Stimulated activated CD4-positive, alpha-beta T cell treated with anti-CD3 and anti-CD28 coated beads, Interleukin-12 subunit alpha, Interleukin-12 subunit beta, amount 100 ng/mL, for 24 hours (primary cell): ENCODE data around the gene PRXL2B.
"Not testable (repeated sequence)": the region's sequence is repeated elsewhere in the genome, so short reads cannot be mapped to it uniquely, and the experiment has no call there.

Source experiments
- DNase-seq, 2 experiments: peaks; one replicate each; pipeline ENCODE4 v3.0.0-alpha.2; 2020; ENCODE audit warnings: low read depth in 2 of 2

Gene PRXL2B

DNA sequence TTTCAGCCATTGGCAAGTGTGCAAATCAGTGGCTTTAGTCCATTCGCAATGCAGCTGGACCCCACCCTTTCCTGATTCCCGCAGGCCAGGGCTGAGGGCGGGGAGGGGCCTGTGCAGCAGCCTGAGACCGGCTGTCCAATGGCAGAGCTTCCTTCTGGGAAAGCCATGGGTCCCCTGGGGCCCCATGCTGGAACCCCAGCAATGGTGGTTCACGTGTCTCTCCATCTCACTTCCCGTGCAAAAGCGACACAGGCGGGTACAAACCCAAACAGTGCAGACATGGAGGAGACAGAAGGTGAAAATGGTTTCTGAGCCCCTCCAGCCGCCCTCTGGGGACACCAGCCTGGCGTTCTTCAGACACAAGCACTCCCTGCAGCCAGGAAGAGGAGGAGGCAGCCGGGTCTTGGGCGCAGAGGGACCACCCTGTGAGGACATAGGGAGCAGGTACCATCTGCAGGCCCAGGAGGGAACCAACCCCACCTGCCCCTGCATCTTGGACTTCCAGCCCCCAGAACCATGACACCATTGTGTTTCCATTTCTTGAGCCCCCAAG is 36.2 kb upstream of the PRXL2B start:
- DNase-seq = not testable (repeated sequence)

DNA sequence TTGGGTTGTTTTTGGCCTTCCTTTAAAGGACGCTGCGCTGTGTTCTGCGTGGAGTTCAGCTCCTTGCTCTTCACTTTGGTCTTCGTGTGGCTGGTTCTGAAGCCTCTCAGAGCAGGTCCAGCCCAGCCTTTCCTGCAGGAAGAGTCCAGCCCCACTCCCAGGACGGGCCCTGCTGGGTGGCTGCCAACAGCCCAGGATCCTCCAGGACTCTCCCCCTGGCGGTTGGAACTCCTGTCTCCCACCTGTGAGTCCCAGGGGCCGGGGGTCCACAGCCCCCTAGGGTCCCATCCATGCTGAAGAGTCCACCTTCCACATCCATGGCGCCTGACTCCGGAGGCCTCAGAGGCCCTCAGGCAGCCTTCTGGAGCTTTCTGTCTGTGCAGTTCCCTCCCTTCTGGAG is 35.0 kb upstream of the PRXL2B start:
- DNase-seq = not testable (repeated sequence)

DNA sequence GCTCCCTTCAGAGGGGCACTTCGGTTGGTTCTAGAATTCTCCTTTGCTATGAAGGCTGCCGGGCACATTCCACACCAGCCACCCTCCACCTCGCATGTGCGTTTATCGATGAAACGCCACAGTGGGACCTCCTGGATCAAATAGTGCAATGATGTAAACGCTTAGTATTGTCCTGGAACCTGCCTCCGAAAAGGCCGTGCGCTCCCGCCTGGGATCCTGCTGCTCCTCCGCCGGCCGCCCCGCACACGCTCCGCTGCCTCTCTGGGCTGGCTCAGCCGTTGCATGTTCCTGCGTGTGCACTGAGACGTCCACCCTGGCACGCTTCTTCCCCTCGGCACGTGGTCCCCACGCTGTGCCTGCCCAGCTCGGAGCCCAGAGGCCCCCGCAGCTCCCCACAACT is 34.4 kb upstream of the PRXL2B start:
- DNase-seq = no peak

DNA sequence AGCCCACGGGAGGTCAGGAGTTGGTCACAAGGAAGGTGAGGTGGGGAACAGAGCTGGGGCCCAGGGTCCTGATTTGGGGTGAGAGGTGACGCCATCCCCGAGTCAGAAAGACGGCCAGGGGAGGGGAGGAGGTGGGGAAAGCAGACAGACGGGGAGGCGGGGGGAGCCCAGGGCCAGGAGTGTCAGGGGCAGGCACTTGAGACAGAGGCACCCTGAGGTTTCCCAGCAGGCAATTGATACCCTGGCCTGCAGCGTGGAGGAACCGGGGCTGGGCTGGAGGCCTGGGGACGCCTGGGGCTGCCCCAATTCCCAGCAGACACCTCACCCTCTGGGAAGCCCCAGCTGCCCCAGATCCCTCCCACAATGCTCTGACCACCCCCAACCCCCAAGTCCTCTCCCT is 33.5 kb upstream of the PRXL2B start:
- DNase-seq = not testable (repeated sequence)

DNA sequence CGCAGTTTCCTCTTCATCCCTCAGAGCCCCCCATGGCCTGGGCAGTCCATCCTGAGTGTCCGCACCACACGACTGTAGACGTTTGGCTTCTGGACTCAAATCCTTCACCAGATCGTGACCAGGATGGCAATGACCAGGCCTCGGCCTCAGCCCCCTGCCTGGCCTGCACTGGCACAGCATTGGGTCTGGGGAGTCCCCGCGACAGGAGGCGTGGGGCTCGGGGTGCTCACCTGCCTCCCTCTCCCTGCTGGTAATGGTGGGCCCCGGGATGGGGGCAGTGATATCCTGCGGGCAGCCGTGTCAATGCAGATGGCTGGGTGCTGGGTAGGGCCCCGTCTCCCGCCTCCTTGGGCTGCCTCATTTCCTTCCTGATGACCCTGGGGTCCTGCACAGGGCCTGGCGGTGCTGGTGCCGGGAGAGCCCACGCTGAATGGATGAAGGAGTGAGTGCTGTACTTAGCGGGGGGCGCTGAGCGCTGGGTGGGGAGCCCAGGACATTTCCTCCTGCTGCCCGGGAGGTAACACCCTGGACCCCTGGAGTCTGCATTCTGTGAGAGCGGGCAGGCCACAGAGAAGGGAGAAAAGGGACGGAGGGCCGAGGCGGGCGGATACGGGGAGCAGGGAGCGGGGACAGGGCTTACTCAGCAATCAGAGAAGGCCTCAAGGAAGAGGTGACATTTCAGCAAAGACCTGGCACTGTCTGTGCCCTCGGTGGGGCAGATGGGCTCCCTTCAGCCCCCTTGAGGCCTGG is 32.5 kb upstream of the PRXL2B start:
- DNase-seq = no peak

DNA sequence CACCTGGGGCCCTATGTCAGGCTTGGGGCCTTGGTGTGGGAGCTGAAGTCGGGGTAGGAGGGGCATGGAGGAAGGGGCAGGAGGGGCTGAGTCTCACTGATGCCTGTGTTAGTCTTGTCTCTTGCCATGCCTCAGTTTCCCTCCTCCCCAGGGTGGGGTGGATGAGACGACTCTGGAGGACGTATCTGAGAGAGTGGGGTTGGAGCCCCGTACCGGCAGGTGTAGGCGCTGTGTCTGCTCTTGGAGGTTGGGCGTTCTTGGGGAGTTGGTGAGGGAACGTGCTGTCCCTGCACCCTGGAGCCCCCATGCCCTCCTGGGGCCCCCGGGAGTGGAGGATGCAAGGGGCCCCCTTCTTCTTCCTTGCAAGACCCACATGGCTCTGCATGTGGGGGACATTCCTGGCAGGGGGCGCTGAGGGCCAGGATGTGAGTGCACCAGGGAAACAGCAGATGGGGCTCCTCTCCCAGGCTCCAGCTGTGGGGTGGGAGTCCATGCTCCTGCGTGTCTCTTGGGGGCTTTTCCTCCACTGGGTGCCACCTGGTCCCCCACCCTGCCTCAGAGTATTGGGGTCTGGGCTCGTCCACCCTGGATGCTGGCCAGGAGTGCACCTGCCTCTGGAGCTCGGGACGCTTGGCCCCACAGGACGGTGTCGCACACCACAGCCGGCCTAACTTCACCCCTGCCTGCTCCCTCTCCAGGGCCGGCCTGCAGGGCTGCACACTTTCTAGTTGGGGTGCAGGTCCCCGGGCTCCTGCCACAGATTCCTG is 31.8 kb upstream of the PRXL2B start:
- no peak for DNase-seq

DNA sequence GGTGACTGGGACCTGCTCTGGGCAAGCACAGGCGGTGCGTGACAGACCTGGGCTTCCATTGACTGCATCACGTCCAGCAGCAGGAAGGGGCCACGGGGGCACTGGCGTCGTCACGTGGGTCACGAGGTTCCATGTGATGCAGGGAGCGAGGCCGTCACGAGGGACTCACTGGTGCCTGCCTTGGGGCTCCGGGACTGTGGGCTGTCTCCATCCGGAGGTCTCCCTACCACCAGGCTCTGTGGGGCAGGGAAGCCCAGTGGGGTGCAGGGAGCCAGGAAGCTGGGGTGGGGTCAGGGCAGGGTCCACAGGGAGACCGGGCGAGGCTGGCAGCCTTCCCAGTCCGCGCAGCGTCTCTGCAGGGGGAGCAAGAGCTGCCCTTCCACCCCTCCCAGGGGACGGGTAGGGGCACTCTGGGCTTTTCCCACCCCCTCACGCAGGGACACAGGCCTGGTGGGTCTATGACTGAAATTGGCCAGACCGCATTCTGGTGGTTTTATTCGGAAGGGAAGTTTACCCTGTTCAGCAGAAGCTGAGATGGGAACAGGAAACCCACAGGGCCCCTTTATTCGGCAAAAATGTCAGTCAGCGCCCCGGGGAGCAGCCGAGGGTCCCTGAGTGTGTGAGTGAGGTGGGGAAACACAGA is 30.8 kb upstream of the PRXL2B start:
- DNase-seq = peak in 1 of 2 experiments; percentile 71

DNA sequence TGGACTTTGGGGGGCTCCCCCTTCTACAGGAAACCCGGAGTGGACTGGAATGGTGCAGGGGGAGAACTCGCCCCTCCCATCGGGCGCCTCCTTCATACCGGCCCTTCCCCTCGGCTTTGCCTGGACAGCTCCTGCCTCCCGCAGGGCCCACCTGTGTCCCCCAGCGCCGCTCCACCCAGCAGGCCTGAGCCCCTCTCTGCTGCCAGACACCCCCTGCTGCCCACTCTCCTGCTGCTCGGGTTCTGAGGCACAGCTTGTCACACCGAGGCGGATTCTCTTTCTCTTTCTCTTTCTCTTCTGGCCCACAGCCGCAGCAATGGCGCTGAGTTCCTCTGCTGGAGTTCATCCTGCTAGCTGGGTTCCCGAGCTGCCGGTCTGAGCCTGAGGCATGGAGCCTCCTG is 30.3 kb upstream of the PRXL2B start, which contains the start of gene TNFRSF14:
TNFRSF14 (plus strand) TSS at position 95 of the 401 bp plus-strand sequence; CDS start at position 389, 294 bp downstream.
- peak in 1 of 2 experiments; percentile 50 for DNase-seq

DNA sequence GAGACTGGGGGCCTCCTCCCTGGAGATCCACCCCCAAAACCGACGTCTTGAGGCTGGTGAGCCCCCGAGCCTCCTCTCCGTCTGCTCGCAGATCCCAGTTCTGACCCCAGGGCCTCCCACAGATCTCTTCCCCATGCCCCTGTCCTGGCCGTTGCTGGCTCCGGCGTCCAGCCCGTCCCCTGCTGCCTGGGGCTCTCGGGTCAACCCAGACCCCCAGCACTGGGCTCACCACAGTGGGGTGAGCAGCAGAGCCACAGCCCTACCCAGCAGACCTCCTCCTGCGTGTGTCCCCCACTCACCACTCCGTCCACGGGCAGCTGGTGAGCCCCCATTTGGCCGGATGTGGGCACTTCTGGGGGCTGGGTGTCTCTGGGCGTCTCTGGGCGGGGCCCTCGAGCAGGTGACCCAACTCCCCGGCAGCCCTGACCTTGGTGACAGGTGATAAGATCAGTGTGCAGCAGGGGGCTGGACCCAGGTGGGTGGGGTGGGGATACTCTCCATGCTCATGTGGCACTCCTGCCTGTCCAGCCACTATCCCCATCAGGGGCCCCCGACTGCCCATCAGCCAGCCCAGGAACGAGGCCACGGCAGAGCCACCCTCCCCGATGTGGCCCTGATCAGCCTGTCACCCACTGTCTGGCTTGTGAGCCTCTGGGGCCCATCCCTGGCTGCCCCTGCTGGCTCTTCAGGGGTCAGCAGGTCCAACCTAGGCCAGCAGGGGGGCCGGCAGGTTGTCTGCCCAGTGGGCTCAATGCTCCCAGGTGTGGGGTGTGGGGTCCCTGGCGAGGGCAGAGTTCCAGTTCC is 29.7 kb upstream of the PRXL2B start:
- no peak for DNase-seq

DNA sequence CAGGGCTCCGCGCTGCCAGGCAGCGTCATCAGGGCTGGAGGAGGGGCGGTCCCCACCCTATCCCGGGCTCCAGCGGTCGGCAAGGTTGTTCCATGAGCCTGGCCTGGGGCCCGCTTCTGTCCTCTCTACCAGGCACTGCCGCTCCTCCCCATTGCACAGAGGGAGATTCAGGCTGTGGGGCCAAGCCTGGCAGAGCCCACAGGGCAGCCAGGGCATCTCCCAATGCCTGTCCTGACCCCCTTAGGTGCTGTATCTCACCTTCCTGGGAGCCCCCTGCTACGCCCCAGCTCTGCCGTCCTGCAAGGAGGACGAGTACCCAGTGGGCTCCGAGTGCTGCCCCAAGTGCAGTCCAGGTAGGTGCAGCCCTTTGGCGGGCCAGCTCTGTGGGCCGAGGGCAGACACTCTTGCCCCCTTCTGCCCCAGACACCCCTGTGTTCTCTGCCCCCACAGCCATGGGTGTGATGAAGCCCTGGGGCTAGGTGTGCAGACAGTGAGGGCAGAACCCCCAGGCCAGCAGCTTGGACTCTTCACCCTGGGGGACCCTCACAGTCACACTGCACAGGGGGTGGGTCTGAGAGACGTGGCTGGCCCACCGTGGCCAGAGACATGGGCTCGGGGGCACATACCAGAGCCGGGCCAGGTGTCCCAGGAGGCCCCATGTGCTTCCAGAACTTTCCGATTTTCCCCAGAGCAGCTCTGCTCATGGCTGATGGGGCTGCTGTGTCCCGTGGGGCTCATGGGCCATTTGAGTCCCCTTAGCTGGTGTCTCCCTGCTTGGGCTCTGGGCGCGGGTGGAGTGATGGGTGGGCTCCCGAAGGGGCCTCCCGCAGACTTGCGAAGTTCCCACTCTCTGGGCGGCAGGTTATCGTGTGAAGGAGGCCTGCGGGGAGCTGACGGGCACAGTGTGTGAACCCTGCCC is 28.8 kb upstream of the PRXL2B start:
- DNase-seq = no peak

DNA sequence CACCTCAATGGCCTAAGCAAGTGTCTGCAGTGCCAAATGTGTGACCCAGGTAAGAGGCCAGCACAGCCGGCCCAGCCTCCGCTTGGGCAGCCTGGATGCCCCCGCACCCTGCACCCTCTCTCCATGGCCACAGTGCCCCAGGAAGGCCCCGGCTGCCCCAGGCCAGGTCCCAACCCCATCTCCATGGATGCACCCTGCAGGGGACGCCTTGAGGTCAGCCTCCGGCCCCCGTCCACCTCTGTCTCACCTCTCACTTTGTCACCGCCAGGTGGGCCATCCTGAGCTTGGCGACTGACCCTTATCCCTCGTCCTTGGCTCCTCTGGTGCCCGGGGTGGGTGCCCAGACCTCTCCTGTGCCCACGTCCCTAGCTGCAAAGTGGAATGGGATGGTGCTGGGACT is 28.2 kb upstream of the PRXL2B start:
- DNase-seq = no peak

DNA sequence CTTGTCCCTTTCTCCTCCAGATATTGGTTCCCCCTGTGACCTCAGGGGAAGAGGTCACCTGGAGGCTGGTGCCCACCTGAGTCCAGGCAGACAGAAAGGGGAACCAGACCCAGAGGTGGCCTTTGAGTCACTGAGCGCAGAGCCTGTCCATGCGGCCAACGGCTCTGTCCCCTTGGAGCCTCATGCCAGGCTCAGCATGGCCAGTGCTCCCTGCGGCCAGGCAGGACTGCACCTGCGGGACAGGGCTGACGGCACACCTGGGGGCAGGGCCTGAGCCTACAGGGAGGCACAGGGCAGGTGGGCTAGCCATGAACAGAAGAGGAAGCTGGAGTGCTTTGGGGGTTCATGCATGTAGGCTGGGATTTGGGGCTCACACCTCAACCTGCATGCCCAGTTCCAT is 27.7 kb upstream of the PRXL2B start:
- DNase-seq = no peak

DNA sequence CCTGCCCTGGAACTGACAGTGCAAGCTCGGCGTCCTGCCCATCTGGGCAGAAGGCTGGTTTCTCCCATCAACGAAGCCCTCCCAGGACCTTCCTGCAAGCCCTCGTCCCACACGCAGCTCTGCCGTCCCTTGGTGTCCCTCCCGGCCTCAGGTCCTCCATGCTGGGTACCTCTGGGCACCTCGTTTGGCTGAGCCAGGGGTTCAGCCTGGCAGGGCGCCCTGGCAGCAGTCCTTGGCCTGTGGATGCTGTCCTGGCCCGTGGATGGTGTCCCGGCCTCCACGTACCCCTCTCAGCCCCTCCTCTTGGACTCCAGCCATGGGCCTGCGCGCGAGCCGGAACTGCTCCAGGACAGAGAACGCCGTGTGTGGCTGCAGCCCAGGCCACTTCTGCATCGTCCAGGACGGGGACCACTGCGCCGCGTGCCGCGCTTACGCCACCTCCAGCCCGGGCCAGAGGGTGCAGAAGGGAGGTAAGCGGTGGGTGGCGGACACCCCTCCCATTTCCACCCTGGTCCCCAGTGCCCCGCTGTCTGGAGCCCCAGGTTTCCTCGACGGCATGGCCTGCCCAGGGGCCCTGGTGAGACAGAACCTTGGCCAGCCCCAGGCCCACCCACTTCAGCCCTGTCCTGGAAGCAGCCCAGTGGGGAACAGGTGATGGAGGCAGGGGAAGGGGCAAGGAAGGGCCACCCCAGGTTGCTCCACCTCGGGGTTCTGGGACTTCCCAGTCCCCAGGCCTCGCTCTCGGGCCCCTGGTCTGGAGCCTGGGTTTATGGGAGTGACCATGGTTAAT is 26.9 kb upstream of the PRXL2B start:
- no peak for DNase-seq

DNA sequence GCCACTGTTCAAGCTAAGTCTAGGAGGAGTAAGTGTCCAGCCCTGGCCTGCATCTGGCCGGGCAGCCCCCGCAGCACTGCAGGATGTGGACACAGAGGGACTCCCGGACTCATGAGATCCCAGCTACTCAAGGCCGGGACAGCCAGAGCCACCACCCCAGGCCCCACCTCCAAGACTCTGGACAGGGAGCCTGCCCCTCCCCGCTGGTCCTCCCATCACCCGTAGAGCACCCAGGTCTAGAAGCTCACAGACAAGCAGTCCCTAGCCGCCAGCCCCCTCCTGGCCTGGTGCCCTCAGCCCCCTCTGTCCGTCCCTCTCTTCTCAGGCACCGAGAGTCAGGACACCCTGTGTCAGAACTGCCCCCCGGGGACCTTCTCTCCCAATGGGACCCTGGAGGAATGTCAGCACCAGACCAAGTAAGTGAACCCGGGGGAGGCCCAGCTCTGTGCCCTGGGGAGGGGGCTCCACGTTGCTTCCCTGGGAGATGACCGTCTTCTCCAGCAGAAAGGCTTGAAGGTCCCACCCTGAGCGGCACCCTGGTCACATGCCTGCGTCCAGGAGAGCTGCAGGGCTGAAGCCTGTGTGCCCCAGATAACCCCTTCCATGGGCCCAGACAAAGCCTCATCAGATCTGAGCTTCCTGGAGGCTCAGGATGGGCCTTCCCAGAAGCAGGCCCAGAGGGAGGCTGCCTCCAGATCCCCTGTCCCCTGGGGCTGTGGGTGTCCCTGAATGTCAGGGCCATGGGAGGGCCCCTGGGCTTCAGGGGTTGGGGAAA is 26.1 kb upstream of the PRXL2B start:
- no peak for DNase-seq

DNA sequence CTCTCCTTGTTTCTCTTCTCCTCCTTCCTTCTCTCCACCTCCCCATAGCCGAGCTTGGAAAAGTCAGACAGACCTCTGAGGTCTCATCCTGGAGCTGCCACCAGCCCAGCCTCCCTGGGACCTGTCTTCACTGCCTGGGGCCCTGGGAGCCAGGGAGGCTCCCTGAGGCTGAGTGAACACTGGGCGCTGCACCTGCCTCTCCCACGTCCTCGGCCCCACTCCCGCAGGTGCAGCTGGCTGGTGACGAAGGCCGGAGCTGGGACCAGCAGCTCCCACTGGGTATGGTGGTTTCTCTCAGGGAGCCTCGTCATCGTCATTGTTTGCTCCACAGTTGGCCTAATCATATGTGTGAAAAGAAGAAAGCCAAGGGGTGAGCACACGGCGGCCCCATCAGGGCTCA is 25.1 kb upstream of the PRXL2B start:
- no peak for DNase-seq

DNA sequence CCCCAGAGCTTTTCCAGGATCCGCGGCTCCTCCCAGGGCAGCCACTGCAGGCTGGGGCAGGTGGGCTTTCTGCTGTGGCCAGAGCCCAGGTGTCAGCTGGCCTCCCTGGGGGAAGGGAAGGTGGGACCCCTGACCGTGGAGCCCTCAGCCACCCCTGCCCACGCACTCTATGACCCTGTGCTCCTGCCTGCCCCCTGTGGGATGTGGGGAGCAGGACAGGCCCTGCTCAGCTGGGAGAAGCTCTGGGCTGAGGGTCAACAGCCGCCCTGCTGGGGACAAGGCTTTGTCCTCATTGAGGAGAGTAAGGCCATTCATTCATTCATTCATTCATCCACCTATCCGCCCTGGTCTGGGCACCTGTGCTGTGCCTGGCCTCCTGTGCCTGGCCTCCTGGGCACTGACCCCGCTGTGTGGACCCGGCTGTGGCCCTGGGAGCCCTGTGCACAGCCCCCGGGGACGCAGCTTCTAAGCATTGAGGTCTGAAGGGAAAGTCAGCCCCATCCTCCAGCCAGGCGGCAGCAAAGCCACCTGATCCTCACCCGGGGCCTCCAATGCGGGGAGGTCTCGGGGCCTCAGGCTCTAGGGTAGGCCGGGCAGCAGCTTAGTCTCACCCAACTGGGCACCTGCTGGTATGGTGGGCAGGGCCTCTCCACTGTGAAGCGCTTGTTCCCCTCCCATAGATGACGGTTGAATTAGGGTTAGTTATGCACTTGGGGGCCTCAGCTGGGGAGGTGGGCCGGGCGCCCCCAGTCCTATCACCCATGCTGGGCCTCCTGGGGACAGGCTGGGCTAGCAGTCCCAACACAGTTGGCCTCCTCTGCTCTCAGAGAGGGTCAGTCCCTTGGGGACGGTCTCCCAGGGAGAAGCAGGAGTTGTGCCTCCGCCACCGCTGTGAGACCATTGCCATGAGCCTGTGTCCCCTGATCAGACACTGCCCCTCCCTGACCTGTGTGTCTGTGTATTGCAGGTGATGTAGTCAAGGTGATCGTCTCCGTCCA is 24.4 kb upstream of the PRXL2B start:
- no peak for DNase-seq

DNA sequence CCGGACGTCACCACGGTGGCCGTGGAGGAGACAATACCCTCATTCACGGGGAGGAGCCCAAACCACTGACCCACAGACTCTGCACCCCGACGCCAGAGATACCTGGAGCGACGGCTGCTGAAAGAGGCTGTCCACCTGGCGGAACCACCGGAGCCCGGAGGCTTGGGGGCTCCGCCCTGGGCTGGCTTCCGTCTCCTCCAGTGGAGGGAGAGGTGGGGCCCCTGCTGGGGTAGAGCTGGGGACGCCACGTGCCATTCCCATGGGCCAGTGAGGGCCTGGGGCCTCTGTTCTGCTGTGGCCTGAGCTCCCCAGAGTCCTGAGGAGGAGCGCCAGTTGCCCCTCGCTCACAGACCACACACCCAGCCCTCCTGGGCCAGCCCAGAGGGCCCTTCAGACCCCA is 23.4 kb upstream of the PRXL2B start:
- no peak for DNase-seq
